ENCODE results near the gene MARK4. TPM values are rescaled to one million over a fixed set of nuclear protein-coding genes. Genes with fewer than 3 reads are reported as not detected.
"Not testable (repeated sequence)": the region's sequence is repeated elsewhere in the genome, so short reads cannot be mapped to it uniquely, and the experiment has no call there.

The MARK4 gene
- total RNA-seq, 1 experiment from 2014 or later = 49.4 TPM

DNA sequence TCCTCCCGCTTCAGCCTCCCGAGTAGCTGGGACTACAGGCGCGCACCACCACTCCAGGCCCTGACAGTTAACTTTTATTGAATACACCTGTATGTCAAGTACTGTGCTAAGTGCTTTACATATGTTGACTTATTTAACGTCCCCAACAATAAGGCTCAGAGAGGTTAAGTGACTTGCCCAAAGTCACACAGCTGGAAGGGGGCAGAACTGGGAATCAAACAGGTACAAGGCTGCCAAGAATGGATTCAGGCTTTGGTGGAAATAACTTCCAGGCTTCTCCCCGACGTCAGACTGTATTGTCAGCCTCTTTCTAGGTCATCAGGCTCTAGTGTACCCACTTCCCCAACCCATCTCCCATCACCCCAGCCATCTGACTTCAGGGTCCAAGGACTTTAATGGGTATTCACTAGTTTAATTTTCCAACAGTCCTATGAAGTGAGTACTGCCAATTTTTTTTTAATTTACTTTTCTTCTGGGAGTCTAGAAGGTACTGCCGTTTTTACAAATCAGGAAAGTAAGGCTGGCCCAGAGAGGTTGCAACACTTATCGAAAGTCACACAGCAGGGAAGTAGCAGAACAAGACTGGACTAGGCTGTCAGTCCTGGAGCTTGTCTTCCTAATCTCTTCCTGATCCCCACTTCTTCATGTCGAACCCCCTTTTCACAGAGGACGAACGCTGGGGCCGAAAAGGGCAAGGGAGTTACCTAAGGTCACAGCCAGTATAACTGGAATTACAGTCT, 76.5 kb downstream of the MARK4 start:
- ChIA-PET CTCF (interaction anchor here (0.7 kb wide), 1 partner anchor 19 kb away, joined by 6 read pairs; no protein-coding TSS in a partner anchor), POLR2A (ENCODE audit: unreplicated experiment) (no interaction called here)
- Histone ChIP-seq H3F3A (ENCODE audit: insufficient read depth, low read depth) (peaks cover 11% of the 10 kb centered on the region), H3K4me3 (no peak overlapping the region), H3K27ac (no peak overlapping the region), H2AFZ (no peak overlapping the region), H3K9me3 (ENCODE audit: insufficient read depth, low read depth) (no peaks in the 10 kb centered on the region), H3K27me3 (ENCODE audit: insufficient read depth, low read depth) (no peaks in the 10 kb centered on the region), H3K36me3 (ENCODE audit: low read depth) (no peaks in the 10 kb centered on the region), H3K79me2 (ENCODE audit: low read depth) (no peaks in the 10 kb centered on the region), H3K9me2 (ENCODE audit: insufficient read depth) (no peaks in the 10 kb centered on the region), H3K4me1 (replicated peaks; ENCODE audit: insufficient read depth) (no peaks in the 10 kb centered on the region; the same call in 1 of the 2 replicates), H4K20me1 (ENCODE audit: insufficient read depth) (no peaks in the 10 kb centered on the region), H3K4me2 (no peak overlapping the region)
- DNase-seq = no peak
- no TSS peak for BruUV-seq (replicated peaks)
- intact Hi-C loops (cut with micrococcal nuclease; ENCODE audit: unreplicated experiment) = no loop called here
- TF ChIP-seq EZH2 (IDR thresholded peaks at IDR 0.05; ENCODE audit: low read depth) = no peak
- TF ChIP-seq, protein P1, sequence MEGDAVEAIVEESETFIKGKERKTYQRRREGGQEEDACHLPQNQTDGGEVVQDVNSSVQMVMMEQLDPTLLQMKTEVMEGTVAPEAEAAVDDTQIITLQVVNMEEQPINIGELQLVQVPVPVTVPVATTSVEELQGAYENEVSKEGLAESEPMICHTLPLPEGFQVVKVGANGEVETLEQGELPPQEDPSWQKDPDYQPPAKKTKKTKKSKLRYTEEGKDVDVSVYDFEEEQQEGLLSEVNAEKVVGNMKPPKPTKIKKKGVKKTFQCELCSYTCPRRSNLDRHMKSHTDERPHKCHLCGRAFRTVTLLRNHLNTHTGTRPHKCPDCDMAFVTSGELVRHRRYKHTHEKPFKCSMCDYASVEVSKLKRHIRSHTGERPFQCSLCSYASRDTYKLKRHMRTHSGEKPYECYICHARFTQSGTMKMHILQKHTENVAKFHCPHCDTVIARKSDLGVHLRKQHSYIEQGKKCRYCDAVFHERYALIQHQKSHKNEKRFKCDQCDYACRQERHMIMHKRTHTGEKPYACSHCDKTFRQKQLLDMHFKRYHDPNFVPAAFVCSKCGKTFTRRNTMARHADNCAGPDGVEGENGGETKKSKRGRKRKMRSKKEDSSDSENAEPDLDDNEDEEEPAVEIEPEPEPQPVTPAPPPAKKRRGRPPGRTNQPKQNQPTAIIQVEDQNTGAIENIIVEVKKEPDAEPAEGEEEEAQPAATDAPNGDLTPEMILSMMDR (conservative IDR thresholded peaks at IDR 0.05) = no peak

DNA sequence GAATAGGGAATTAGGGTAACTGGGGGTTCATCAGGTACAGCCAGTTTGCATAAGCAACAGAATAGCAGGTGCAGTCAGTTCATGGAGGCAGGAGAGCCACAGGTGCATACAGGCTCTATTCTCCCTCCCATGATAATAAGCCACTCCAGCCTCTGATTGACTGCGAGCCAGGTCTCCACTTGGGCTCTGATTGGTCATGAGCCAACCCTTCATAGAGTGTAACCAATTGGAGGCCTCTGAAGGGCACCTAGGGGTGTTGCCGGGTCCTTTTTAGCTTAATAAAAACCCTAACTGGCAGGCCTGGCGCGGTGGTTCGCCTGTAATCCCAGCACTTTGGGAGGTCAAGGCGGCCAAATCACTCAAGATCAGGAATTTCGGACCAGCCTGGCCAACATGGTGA, 80.3 kb downstream of the MARK4 start:
- H3F3A ChIP-seq (ENCODE audit: insufficient read depth, low read depth) = peaks cover 22% of the 10 kb centered on the region
- no peak overlapping the region for H3K4me2 ChIP-seq
- ChIA-PET POLR2A (ENCODE audit: unreplicated experiment) (no interaction called here), CTCF (interaction anchor here (0.6 kb wide), 1 partner anchor 155 kb away, joined by 4 read pairs; no protein-coding TSS in a partner anchor)
- H3K4me3 ChIP-seq = no peak overlapping the region
- no peak overlapping the region for H3K27ac ChIP-seq
- no peaks in the 10 kb centered on the region for H3K9me3 ChIP-seq (ENCODE audit: insufficient read depth, low read depth)
- H2AFZ ChIP-seq = no peak overlapping the region
- H3K36me3 ChIP-seq (ENCODE audit: low read depth) = no peaks in the 10 kb centered on the region
- no TSS peak for BruUV-seq (replicated peaks)
- DNase-seq = no peak
- H3K4me1 ChIP-seq (replicated peaks; ENCODE audit: insufficient read depth) = peaks cover 5% of the 10 kb centered on the region
- TF ChIP-seq EZH2 (IDR thresholded peaks at IDR 0.05; ENCODE audit: low read depth) = no peak
- TF ChIP-seq, protein P1 (conservative IDR thresholded peaks at IDR 0.05) = no peak
- no peaks in the 10 kb centered on the region for H3K27me3 ChIP-seq (ENCODE audit: insufficient read depth, low read depth)
- no peaks in the 10 kb centered on the region for H3K9me2 ChIP-seq (ENCODE audit: insufficient read depth)
- H3K79me2 ChIP-seq (ENCODE audit: low read depth) = no peaks in the 10 kb centered on the region
- no peaks in the 10 kb centered on the region for H4K20me1 ChIP-seq (ENCODE audit: insufficient read depth)
- intact Hi-C loops (cut with micrococcal nuclease; ENCODE audit: unreplicated experiment) = no loop called here

GRCh38 chr19:45333609-45334303, 82.7 kb downstream of the MARK4 start:
- Histone ChIP-seq H3F3A (ENCODE audit: insufficient read depth, low read depth) (peaks cover 23% of the 10 kb centered on the region), H3K9me3 (ENCODE audit: insufficient read depth, low read depth) (no peaks in the 10 kb centered on the region), H3K4me1 (replicated peaks; ENCODE audit: insufficient read depth) (peaks cover 5% of the 10 kb centered on the region), H3K4me3 (no peak overlapping the region), H3K36me3 (ENCODE audit: low read depth) (no peaks in the 10 kb centered on the region), H3K79me2 (ENCODE audit: low read depth) (no peaks in the 10 kb centered on the region), H3K4me2 (no peak overlapping the region), H4K20me1 (ENCODE audit: insufficient read depth) (no peaks in the 10 kb centered on the region), H3K9me2 (ENCODE audit: insufficient read depth) (no peaks in the 10 kb centered on the region), H3K27me3 (ENCODE audit: insufficient read depth, low read depth) (no peaks in the 10 kb centered on the region), H2AFZ (no peak overlapping the region), H3K27ac (no peak overlapping the region)
- ChIA-PET POLR2A (ENCODE audit: unreplicated experiment) (no interaction called here), CTCF (interaction anchor here (0.5 to 0.7 kb wide), 3 partner anchors 225 to 578 kb away, joined by 4 to 9 read pairs (median 7); no protein-coding TSS in a partner anchor)
- BruUV-seq (replicated peaks) = no TSS peak
- no peak for TF ChIP-seq EZH2 (IDR thresholded peaks at IDR 0.05; ENCODE audit: low read depth)
- TF ChIP-seq, protein P1 (conservative IDR thresholded peaks at IDR 0.05) = no peak
- intact Hi-C loops (cut with micrococcal nuclease; ENCODE audit: unreplicated experiment) = no loop called here
- no peak for DNase-seq

DNA sequence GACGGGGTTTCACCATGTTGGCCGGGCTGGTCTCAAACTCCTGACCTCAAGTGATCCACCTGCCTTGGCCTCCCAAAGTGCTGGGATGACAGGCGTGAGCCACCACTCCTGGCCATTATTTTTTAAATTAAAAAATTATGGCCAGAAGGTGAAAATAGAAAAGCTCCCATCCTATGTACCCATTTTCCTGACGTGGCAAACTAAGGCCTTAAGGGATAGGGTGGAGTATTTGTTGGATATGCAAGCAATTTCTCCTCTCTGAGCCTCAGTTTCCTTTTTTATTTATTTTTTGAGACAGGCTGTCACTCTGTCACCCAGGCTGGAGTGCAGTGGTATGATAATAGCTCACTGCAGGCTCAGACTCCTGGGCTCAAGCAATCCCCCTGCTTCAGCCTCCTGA, 83.8 kb downstream of the MARK4 start:
- BruUV-seq (replicated peaks) = not testable (repeated sequence)

More for the DNA sequence above, 83.8 kb downstream of the MARK4 start:
- H3K9me2 ChIP-seq (ENCODE audit: insufficient read depth); H3K4me1 ChIP-seq (replicated peaks; ENCODE audit: insufficient read depth); CTCF ChIA-PET; H4K20me1 ChIP-seq (ENCODE audit: insufficient read depth); DNase-seq; H2AFZ ChIP-seq; H3K79me2 ChIP-seq (ENCODE audit: low read depth); H3K27me3 ChIP-seq (ENCODE audit: insufficient read depth, low read depth); H3K27ac ChIP-seq; H3K4me3 ChIP-seq; H3K9me3 ChIP-seq (ENCODE audit: insufficient read depth, low read depth); H3K4me2 ChIP-seq; H3K36me3 ChIP-seq (ENCODE audit: low read depth): not testable (repeated sequence)
- H3F3A ChIP-seq (ENCODE audit: insufficient read depth, low read depth) = peaks cover 26% of the 10 kb centered on the region
- POLR2A ChIA-PET (ENCODE audit: unreplicated experiment) = interaction anchor here (0.6 kb wide), 1 partner anchor 445 kb away, joined by 4 read pairs; no protein-coding TSS in a partner anchor
- intact Hi-C loops (cut with micrococcal nuclease; ENCODE audit: unreplicated experiment) = loop anchor here (5.0 kb wide), 3 partner anchors 88 to 258 kb away; partner anchors contain the start of genes EXOC3L2, GEMIN7 and ZNF296
